ENCODE results near the gene B4GALNT1. TPM values are rescaled to one million over a fixed set of nuclear protein-coding genes. Genes with fewer than 3 reads are reported as not detected.

The B4GALNT1 gene
- total and polyA plus RNA-seq, 9 of the 15 experiments (the other 6 are each of a cell fraction or from before 2014, with no cell fraction given): 1.0 to 32.2 (median 9.8) TPM

DNA sequence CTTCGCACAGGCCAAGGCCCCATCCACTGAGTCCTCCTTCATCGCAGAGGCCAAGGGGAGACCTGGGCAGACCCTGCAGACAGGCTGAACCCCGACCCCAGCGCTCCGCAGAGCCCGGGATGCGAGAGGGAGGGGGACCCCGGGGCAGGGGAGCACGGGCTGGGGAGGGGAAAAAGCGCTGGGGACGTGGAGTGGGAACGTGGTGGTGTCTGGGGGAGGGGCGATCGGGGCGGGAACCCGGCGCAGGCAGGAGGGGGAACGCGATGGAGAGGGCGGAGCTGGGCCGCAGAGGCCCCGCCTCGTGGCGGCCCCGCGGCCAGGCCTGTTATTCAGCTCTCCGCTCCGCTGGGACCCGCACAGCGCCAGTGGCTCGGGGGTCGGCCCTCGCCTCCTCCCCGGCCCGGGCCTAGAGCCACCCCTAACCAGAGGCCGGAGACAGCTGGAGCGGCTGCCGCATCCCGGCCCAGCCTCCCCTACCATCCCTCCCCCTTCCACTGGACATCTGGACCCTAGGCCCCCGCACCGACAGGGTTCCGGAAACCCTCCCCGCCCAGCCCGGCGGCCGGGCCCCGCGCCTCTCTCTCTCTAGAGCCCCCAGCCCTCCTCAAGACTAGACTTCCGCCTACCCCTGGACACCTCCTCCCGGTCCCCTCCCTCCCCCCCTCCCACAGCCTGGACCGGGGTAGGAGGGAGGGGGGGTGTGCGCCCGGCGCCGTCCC is 21.7 kb downstream of the B4GALNT1 start, which contains the start of gene ARHGEF25 (continued):
- TF ChIP-seq HNRNPUL1 (IDR thresholded peaks at IDR 0.05; ENCODE audit: low read length): no peak
- TF ChIP-seq TEAD1 (CRISPR knock-in tag; IDR thresholded peaks at IDR 0.05): peak in 1 of 2 experiments; percentile 57; a peak in 1 of 4 replicates
- no peak for TF ChIP-seq ZBTB8A (IDR thresholded peaks at IDR 0.05; ENCODE audit: partially characterized antibody)
- TF ChIP-seq ZNF263 (CRISPR knock-in tag; IDR thresholded peaks at IDR 0.05; ENCODE audit: borderline replicate concordance): 0 out of 2 replicates have a peak, but pooled peaks have one; percentile 37
- no peak for TF ChIP-seq RHOXF2B (CRISPR knock-in tag; conservative IDR thresholded peaks at IDR 0.05)
- TF ChIP-seq ZNF165 (CRISPR knock-in tag; IDR thresholded peaks at IDR 0.05; ENCODE audit: borderline replicate concordance): no peak
- TF ChIP-seq TAF9B (IDR thresholded peaks at IDR 0.05; ENCODE audit: partially characterized antibody): no peak
- no peak for TF ChIP-seq TCF3 (CRISPR knock-in tag; IDR thresholded peaks at IDR 0.05)
- TF ChIP-seq POLR2AphosphoS5 (IDR thresholded peaks at IDR 0.05; ENCODE audit: control insufficient read depth, insufficient read depth, low read depth, low read length): peak; percentile 47; the same call in 1 of the 2 replicates
- TF ChIP-seq TFAM (CRISPR knock-in tag; conservative IDR thresholded peaks at IDR 0.05): no peak
- TF ChIP-seq, protein P1, sequence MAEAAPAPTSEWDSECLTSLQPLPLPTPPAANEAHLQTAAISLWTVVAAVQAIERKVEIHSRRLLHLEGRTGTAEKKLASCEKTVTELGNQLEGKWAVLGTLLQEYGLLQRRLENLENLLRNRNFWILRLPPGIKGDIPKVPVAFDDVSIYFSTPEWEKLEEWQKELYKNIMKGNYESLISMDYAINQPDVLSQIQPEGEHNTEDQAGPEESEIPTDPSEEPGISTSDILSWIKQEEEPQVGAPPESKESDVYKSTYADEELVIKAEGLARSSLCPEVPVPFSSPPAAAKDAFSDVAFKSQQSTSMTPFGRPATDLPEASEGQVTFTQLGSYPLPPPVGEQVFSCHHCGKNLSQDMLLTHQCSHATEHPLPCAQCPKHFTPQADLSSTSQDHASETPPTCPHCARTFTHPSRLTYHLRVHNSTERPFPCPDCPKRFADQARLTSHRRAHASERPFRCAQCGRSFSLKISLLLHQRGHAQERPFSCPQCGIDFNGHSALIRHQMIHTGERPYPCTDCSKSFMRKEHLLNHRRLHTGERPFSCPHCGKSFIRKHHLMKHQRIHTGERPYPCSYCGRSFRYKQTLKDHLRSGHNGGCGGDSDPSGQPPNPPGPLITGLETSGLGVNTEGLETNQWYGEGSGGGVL (CRISPR knock-in tag; IDR thresholded peaks at IDR 0.05): no peak
- TF ChIP-seq KDM5B (IDR thresholded peaks at IDR 0.05; ENCODE audit: insufficient replicate concordance, low read depth, low read length): peak; percentile 62
- TF ChIP-seq ZNF445 (CRISPR knock-in tag; IDR thresholded peaks at IDR 0.05; ENCODE audit: low read depth): no peak
- peak; percentile 85 for TF ChIP-seq RBFOX2 (IDR thresholded peaks at IDR 0.05; ENCODE audit: low read depth, low read length)
- TF ChIP-seq HEY1 (CRISPR knock-in tag; IDR thresholded peaks at IDR 0.05; ENCODE audit: borderline replicate concordance): no peak
- TF ChIP-seq ZNF586 (CRISPR knock-in tag; conservative IDR thresholded peaks at IDR 0.05): no peak
- no peak for TF ChIP-seq LCOR (CRISPR knock-in tag; IDR thresholded peaks at IDR 0.05)
- TF ChIP-seq, protein P2, sequence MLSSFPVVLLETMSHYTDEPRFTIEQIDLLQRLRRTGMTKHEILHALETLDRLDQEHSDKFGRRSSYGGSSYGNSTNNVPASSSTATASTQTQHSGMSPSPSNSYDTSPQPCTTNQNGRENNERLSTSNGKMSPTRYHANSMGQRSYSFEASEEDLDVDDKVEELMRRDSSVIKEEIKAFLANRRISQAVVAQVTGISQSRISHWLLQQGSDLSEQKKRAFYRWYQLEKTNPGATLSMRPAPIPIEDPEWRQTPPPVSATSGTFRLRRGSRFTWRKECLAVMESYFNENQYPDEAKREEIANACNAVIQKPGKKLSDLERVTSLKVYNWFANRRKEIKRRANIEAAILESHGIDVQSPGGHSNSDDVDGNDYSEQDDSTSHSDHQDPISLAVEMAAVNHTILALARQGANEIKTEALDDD (IDR thresholded peaks at IDR 0.05): no peak
- no peak for TF ChIP-seq SNIP1 (IDR thresholded peaks at IDR 0.05; ENCODE audit: low read depth)
- no peak for TF ChIP-seq MED1 (CRISPR knock-in tag; IDR thresholded peaks at IDR 0.05; ENCODE audit: borderline replicate concordance)
- no peak for TF ChIP-seq ADNP (tag; IDR thresholded peaks at IDR 0.05)
- peak; percentile 94 for TF ChIP-seq ZFX (CRISPR knock-in tag; IDR thresholded peaks at IDR 0.05)
- TF ChIP-seq DIDO1 (tag; IDR thresholded peaks at IDR 0.05; ENCODE audit: low read depth): no peak
- TF ChIP-seq, protein P3, sequence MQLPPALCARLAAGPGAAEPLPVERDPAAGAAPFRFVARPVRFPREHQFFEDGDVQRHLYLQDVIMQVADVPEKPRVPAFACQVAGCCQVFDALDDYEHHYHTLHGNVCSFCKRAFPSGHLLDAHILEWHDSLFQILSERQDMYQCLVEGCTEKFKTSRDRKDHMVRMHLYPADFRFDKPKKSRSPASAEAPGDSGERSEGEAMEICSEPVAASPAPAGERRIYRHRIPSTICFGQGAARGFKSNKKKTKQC (CRISPR knock-in tag; IDR thresholded peaks at IDR 0.05): 0 out of 2 replicates have a peak, but pooled peaks have one; percentile 57
- TF ChIP-seq POLR2B (IDR thresholded peaks at IDR 0.05; ENCODE audit: low read depth, partially characterized antibody): peak; percentile 81
